PC-9 (cell line): ENCODE measurements around the gene PRKRA.

Experiments used
- CTCF ChIP-seq: fragments of 200-600 bp; sonication (generic); conservative IDR thresholded peaks from 2 replicates; pipeline ENCODE4 v1.6.1; 2017; ENCODE audit warnings: mixed run types, antibody characterized with exemption, mild to moderate bottlenecking, moderate library complexity
- EZH2 ChIP-seq: fragments of 200-600 bp; sonication (generic); IDR thresholded peaks from 2 replicates; pipeline ENCODE4 v1.8.0; 2017; ENCODE audit warnings: antibody characterized with exemption, low read depth

- TF ChIP-seq CTCF: no peak
- no peak for TF ChIP-seq EZH2
These were observed 6.5 kb upstream of the PRKRA start for GRCh38 chr2:178457390-178457886.
